NB4 (cell line): ENCODE measurements around the gene INSC.

ENCODE experiments used
- MYC ChIP-seq: IDR thresholded peaks from 2 replicates; pipeline ENCODE4 v1.6.1; 2011; ENCODE audit warnings: low read depth, low read length
- POLR2A ChIP-seq: IDR thresholded peaks from 2 replicates; pipeline ENCODE4 v1.6.1; 2011; ENCODE audit warnings: mild to moderate bottlenecking; ENCODE audit not compliant: insufficient read length; ENCODE audit errors: extremely low read depth
- TF ChIP-seq, protein P1 (sequence below): IDR thresholded peaks from one replicate; pipeline ENCODE4 v1.5.1; 2012; ENCODE audit warnings: low read depth, low read length

GRCh38 chr11:15212876-15213275 is 98.2 kb downstream of the INSC start:
- TF ChIP-seq POLR2A (no peak), MYC (no peak)
- TF ChIP-seq, protein P1, sequence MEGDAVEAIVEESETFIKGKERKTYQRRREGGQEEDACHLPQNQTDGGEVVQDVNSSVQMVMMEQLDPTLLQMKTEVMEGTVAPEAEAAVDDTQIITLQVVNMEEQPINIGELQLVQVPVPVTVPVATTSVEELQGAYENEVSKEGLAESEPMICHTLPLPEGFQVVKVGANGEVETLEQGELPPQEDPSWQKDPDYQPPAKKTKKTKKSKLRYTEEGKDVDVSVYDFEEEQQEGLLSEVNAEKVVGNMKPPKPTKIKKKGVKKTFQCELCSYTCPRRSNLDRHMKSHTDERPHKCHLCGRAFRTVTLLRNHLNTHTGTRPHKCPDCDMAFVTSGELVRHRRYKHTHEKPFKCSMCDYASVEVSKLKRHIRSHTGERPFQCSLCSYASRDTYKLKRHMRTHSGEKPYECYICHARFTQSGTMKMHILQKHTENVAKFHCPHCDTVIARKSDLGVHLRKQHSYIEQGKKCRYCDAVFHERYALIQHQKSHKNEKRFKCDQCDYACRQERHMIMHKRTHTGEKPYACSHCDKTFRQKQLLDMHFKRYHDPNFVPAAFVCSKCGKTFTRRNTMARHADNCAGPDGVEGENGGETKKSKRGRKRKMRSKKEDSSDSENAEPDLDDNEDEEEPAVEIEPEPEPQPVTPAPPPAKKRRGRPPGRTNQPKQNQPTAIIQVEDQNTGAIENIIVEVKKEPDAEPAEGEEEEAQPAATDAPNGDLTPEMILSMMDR = no peak
